Prostate gland (tissue), 2 donors: ENCODE data around the gene MAP4K4.

ENCODE experiments used
- CTCF ChIP-seq, 4 experiments: fragments of 200-600 bp in 2 of 4; fragments of 450-650 bp in 2 of 4; sonication (generic) in 2 of 4; IDR thresholded peaks; 1 replicate in 3 of 4; 2 replicates in 1 of 4; pipeline ENCODE4 v1.5.1; 2016 to 2019; ENCODE audit warnings: antibody characterized with exemption in 4 of 4, mild to moderate bottlenecking in 2 of 4, moderate library complexity in 2 of 4
- POLR2AphosphoS5 ChIP-seq: sonication (generic); formaldehyde crosslinking; IDR thresholded peaks from one replicate; pipeline ENCODE4 v1.6.1; 2017; ENCODE audit warnings: antibody characterized with exemption

DNA sequence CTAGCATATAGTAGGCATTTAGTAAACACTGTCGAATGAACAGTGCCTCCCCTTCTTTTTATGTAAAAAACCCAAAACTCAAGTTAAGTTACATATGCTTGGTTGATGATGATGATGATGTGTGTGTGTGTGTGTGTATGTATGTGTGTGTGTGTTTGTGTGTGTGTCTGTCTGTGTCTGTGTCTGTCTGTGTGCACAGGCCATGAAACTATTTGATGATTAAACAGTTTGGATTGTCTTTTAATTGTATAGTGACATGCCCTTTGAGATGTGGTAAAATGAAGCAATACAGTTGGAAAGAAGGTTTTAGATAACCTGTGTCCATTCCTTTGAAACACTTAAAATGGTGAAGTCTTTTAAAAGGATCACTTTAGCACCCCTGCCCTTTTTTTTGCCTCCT is 105.6 kb downstream of the MAP4K4 start:
- TF ChIP-seq POLR2AphosphoS5 (no peak), CTCF (IDR thresholded peaks at IDR 0.05) (no peak)
